GM12878 (cell line): ENCODE measurements around the gene DSE. TPM values are rescaled to one million over a fixed set of nuclear protein-coding genes. Genes with fewer than 3 reads are reported as not detected.

Experiments used
- ATAC-seq: fragments of 200-7000 bp; cut with Tn5 transposase; 3 replicates; pipeline ENCODE4 v1.9.1; 2020; ENCODE audit warnings: mild to moderate bottlenecking, moderate library complexity
- BruUV-seq: library from RNA; stranded (reverse); fragments of 400-500 nt; replicated peaks from 2 replicates; lab custom pipeline; 2021; lab: Mats Ljungman, UMichigan
- CTCF ChIA-PET: fragments of 300-600 bp; sonication (Branson Sonifier 250); formaldehyde crosslinking; extraction: SDS; loops from one replicate; lab custom pipeline; 2021; ENCODE audit warnings: inconsistent platforms; lab: Yijun Ruan, JAX
- POLR2A ChIA-PET: fragments of 350-600 bp; formaldehyde crosslinking; extraction: SDS; loops from one replicate; lab custom pipeline; 2021; ENCODE audit warnings: inconsistent platforms; lab: Charles Lee
- RAD21 ChIA-PET: fragments of 300-600 bp; sonication (Branson Sonifier 250); formaldehyde crosslinking; loops from one replicate; lab custom pipeline; 2023; ENCODE audit warnings: antibody characterized with exemption; ENCODE audit not compliant: unreplicated experiment; lab: Charles Lee
- SMC1A ChIA-PET: fragments of 300-600 bp; sonication (Branson Sonifier 250); formaldehyde crosslinking; loops from one replicate; lab custom pipeline; 2023; ENCODE audit not compliant: unreplicated experiment, uncharacterized antibody; lab: Charles Lee
- DNase-seq: peaks from one replicate; pipeline ENCODE4 v3.0.0-alpha.2; 2011; ENCODE audit warnings: low read depth, low spot score
- FAIRE-seq: peaks from 3 replicates; lab custom pipeline; 2011; peaks lifted over from hg19 to GRCh38; lab: Jason Lieb, UNC
- H2AFZ ChIP-seq: 2 replicates; pipeline ENCODE4 v1.6.0; 2011; ENCODE audit warnings: low read depth, low read length, control low read depth; ENCODE audit not compliant: control insufficient read depth
- H3K27ac ChIP-seq: 2 replicates; pipeline ENCODE4 v1.5.1; 2011; ENCODE audit warnings: control low read depth; ENCODE audit not compliant: control insufficient read depth, insufficient read depth
- H3K27me3 ChIP-seq, 2 experiments: replicated peaks in 1 of 2; 2 replicates each; pipeline versions ENCODE4 v1.6.0 to v1.6.1; 2011; ENCODE audit warnings: low read length in 1 of 2; ENCODE audit not compliant: control insufficient read depth in 2 of 2, insufficient read depth in 2 of 2
- H3K36me3 ChIP-seq, 2 experiments: 2 replicates each; pipeline ENCODE4 v1.5.1; 2011; ENCODE audit warnings: low read length in 1 of 2; ENCODE audit not compliant: control insufficient read depth in 2 of 2, insufficient read depth in 2 of 2
- H3K4me1 ChIP-seq: 2 replicates; pipeline ENCODE4 v1.6.1; 2011; ENCODE audit warnings: mild to moderate bottlenecking, low read length, moderate library complexity, mixed read lengths; ENCODE audit not compliant: control insufficient read depth, insufficient read depth
- H3K4me2 ChIP-seq: 2 replicates; pipeline ENCODE4 v1.6.0; 2011; ENCODE audit warnings: control low read depth; ENCODE audit not compliant: control insufficient read depth, insufficient read depth
- H3K4me3 ChIP-seq: fragments of 200-600 bp; sonication (generic); 2 replicates; pipeline ENCODE4 v1.5.1; 2016
- H3K79me2 ChIP-seq: 2 replicates; pipeline ENCODE4 v1.6.0; 2011; ENCODE audit warnings: low read length; ENCODE audit not compliant: control insufficient read depth, insufficient read depth
- H3K9ac ChIP-seq: 2 replicates; pipeline ENCODE4 v1.8.0; 2011; ENCODE audit warnings: low read length, control low read depth, mixed read lengths; ENCODE audit not compliant: control insufficient read depth, insufficient read depth
- H3K9me3 ChIP-seq: replicated peaks from 3 replicates; pipeline ENCODE4 v1.5.1; 2011; ENCODE audit warnings: mild to moderate bottlenecking, low read length; ENCODE audit not compliant: control insufficient read depth, insufficient read depth
- H4K20me1 ChIP-seq: 2 replicates; pipeline ENCODE4 v1.6.0; 2011; ENCODE audit not compliant: control insufficient read depth, insufficient read depth
- BRCA1 ChIP-seq: IDR thresholded peaks from 2 replicates; pipeline ENCODE4 v1.6.1; 2011; ENCODE audit warnings: low read depth, low read length, improper control_type of control experiment
- IKZF1 ChIP-seq: fragments of 450-650 bp; conservative IDR thresholded peaks from 2 replicates; pipeline ENCODE4 v1.6.1; 2017; ENCODE audit warnings: antibody characterized with exemption, mild to moderate bottlenecking
- KDM1A ChIP-seq: fragments of 200-600 bp; sonication (generic); IDR thresholded peaks from 2 replicates; pipeline ENCODE4 v1.6.1; 2016; ENCODE audit warnings: borderline replicate concordance
- POLR2AphosphoS2 ChIP-seq: IDR thresholded peaks from 2 replicates; pipeline ENCODE4 v1.6.1; 2011; ENCODE audit warnings: low read depth, mild to moderate bottlenecking, low read length, improper control_type of control experiment, moderate library complexity
- RCOR1 ChIP-seq: conservative IDR thresholded peaks from 2 replicates; pipeline ENCODE4 v1.6.1; 2012; ENCODE audit warnings: low read depth, low read length, improper control_type of control experiment
- SREBF2 ChIP-seq: IDR thresholded peaks from 2 replicates; pipeline ENCODE4 v1.6.1; 2012; ENCODE audit warnings: mild to moderate bottlenecking, low read length
- STAT1 ChIP-seq: fragments of 450-650 bp; conservative IDR thresholded peaks from 2 replicates; pipeline ENCODE4 v1.6.1; 2014; ENCODE audit warnings: antibody characterized with exemption, mild to moderate bottlenecking
- YY1 ChIP-seq: IDR thresholded peaks from 2 replicates; pipeline ENCODE4 v1.6.1; 2011; ENCODE audit warnings: low read depth, mild to moderate bottlenecking, low read length
- ZNF217 ChIP-seq: fragments of 450-650 bp; IDR thresholded peaks from 2 replicates; pipeline ENCODE4 v1.6.1; 2017; ENCODE audit warnings: antibody characterized with exemption, mild to moderate bottlenecking
- WGBS: methylation state at CpG from one replicate; pipeline ENCODE4 v1.1.6; 2016; ENCODE audit warnings: low lambda C conversion rate; ENCODE audit not compliant: insufficient replicate concordance, insufficient coverage; ENCODE audit errors: missing lambda C conversion rate; 5-methylcytosine and 5-hydroxymethylcytosine counted together
- in situ Hi-C: fragments of 300-500 bp; cut with MboI; formaldehyde crosslinking; loops from 9 replicates; pipeline ENCODE4 v1.14.3; 2018; ENCODE audit warnings: mixed read lengths
- intact Hi-C: fragments of 100-400 bp; cut with micrococcal nuclease; formaldehyde crosslinking; loops from one replicate; pipeline ENCODE4 v1.14.2; 2022; ENCODE audit not compliant: unreplicated experiment
- polyA plus RNA-seq, 11 experiments: library from polyadenylated mRNA; depleted of rRNA in 4 of 11; unstranded in 6 of 11; stranded (reverse) in 5 of 11; fragments of >200 nt; fragmentation: Nextera tagmentation in 4 of 11; fragmentation: Illumina TruSeq in 1 of 11; extraction: Ambion mirVana in 4 of 11; extraction: Trizol in 1 of 11; gene quantifications; 1 replicate in 1 of 11; 2 replicates in 10 of 11; pipeline versions ENCODE4 v1.2.1 to v1.2.3, GENCODE V29; 2011 to 2016; ENCODE audit warnings: inconsistent platforms in 2 of 11, missing spikeins in 2 of 11, low read depth in 1 of 11
- total RNA-seq, 4 experiments: library from RNA; depleted of rRNA in 3 of 4; stranded (reverse); fragments of >200 nt in 3 of 4; fragmentation: Illumina TruSeq in 1 of 4; extraction: Trizol in 1 of 4; gene quantifications; 2 replicates each; pipeline versions ENCODE4 v1.2.1 to v1.2.3, GENCODE V29; 2013 to 2021
- TF ChIP-seq, protein P1 (sequence below): fragments of 450-650 bp; IDR thresholded peaks from 2 replicates; pipeline ENCODE4 v1.6.1; 2016; ENCODE audit warnings: mild to moderate bottlenecking
- TF ChIP-seq, protein P2 (sequence below): fragments of 450-650 bp; conservative IDR thresholded peaks from 2 replicates; pipeline ENCODE4 v1.6.1; 2017; ENCODE audit warnings: mild to moderate bottlenecking, moderate library complexity
- TF ChIP-seq, protein P3 (sequence below): IDR thresholded peaks from 2 replicates; pipeline ENCODE4 v1.6.1; 2012; ENCODE audit warnings: improper control_type of control experiment, low read depth, low read length; ENCODE audit not compliant: insufficient replicate concordance
- TF ChIP-seq, protein P4 (sequence below): fragments of 150-350 bp; IDR thresholded peaks from 2 replicates; pipeline ENCODE4 v1.6.1; 2014; ENCODE audit warnings: mild to moderate bottlenecking, low read depth, low read length

Gene DSE
- total and polyA plus RNA-seq, 10 of the 15 experiments (the other 5 are each of a cell fraction or from before 2014, with no cell fraction given), result 12.6 to 76.4 (median 43.0) TPM

DNA sequence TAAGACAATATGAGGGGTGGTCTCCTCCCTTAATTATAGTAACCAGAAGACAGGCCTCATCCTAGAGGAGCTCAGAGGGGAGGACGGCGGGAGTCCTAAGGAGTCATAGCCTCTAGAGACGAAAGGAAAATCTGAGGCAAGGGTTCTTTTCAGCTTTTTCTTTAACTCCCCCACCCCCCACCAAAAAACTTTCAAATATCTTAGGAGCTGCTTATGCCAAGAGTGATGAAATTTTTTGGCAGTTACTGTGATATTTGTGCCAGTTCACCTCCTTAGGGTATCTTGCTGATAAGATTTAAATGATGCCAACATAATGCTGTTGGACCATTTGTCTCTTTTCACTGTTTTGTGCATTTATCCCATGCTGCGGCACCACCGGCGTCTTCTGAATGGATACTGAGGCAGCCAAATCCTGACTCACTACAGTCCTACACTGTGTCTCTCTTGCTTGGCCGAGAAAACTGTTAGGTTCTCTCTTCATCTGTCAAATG, 44.5 kb upstream of the DSE start (continued):
- TF ChIP-seq, protein P1, sequence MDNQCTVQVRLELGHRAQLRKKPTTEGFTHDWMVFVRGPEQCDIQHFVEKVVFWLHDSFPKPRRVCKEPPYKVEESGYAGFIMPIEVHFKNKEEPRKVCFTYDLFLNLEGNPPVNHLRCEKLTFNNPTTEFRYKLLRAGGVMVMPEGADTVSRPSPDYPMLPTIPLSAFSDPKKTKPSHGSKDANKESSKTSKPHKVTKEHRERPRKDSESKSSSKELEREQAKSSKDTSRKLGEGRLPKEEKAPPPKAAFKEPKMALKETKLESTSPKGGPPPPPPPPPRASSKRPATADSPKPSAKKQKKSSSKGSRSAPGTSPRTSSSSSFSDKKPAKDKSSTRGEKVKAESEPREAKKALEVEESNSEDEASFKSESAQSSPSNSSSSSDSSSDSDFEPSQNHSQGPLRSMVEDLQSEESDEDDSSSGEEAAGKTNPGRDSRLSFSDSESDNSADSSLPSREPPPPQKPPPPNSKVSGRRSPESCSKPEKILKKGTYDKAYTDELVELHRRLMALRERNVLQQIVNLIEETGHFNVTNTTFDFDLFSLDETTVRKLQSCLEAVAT, result no peak
- no peak for TF ChIP-seq RCOR1

DNA sequence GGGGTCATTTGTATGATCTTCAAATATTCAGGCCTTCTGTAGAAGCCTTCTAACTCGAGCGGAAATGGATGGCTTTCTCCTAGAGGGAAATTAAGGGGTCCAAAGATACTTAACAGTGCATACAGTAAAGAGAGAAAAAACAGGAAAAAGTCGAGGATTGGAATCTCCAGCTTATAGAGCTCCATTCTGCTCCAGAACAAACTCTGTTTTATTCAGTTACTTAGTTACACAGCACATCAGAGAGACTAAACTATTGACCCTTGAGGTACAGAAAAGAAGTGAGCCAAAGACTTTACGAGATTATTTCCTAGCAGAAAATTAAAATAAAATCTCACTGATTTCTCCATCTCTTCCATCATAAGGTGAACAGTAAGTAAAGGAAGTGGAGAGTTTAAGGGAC, 43.8 kb upstream of the DSE start:
- WGBS, result 43% methylated on average over 4 of the region's 4 CpGs
- no peak overlapping the region for H3K4me2 ChIP-seq
- no peaks in the 10 kb centered on the region for H3K36me3 ChIP-seq
- H3K4me1 ChIP-seq, result no peaks in the 10 kb centered on the region
- no peaks in the 10 kb centered on the region for H3K27me3 ChIP-seq
- POLR2A ChIA-PET, result no interaction called here
- no TSS peak for BruUV-seq
- no peak for DNase-seq
- CTCF ChIA-PET, result interaction anchor here (1.1 kb wide), 1 partner anchor 58 kb away, joined by 3 read pairs; no protein-coding TSS in a partner anchor
- no peak for ATAC-seq
- SMC1A ChIA-PET, result interaction anchor here (1.0 to 1.3 kb wide), 2 partner anchors 23 to 25 kb away, joined by 3 read pairs; no protein-coding TSS in a partner anchor
- H3K27ac ChIP-seq, result no peak overlapping the region
- H2AFZ ChIP-seq, result no peak overlapping the region
- no peaks in the 10 kb centered on the region for H4K20me1 ChIP-seq
- H3K9me3 ChIP-seq, result no peaks in the 10 kb centered on the region
- H3K79me2 ChIP-seq, result no peaks in the 10 kb centered on the region
- RAD21 ChIA-PET, result no interaction called here
- no peak overlapping the region for H3K4me3 ChIP-seq
- intact Hi-C loops, result no loop called here
- in situ Hi-C loops, result no loop called here
- no peak for FAIRE-seq
- H3K9ac ChIP-seq, result no peak overlapping the region
- TF ChIP-seq IKZF1 (no peak), KDM1A (no peak), ZNF217 (no peak), SREBF2 (no peak), BRCA1 (no peak), YY1 (no peak), STAT1 (no peak), POLR2AphosphoS2 (no peak)
- TF ChIP-seq, protein P2, sequence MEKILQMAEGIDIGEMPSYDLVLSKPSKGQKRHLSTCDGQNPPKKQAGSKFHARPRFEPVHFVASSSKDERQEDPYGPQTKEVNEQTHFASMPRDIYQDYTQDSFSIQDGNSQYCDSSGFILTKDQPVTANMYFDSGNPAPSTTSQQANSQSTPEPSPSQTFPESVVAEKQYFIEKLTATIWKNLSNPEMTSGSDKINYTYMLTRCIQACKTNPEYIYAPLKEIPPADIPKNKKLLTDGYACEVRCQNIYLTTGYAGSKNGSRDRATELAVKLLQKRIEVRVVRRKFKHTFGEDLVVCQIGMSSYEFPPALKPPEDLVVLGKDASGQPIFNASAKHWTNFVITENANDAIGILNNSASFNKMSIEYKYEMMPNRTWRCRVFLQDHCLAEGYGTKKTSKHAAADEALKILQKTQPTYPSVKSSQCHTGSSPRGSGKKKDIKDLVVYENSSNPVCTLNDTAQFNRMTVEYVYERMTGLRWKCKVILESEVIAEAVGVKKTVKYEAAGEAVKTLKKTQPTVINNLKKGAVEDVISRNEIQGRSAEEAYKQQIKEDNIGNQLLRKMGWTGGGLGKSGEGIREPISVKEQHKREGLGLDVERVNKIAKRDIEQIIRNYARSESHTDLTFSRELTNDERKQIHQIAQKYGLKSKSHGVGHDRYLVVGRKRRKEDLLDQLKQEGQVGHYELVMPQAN, result no peak
- TF ChIP-seq, protein P3, sequence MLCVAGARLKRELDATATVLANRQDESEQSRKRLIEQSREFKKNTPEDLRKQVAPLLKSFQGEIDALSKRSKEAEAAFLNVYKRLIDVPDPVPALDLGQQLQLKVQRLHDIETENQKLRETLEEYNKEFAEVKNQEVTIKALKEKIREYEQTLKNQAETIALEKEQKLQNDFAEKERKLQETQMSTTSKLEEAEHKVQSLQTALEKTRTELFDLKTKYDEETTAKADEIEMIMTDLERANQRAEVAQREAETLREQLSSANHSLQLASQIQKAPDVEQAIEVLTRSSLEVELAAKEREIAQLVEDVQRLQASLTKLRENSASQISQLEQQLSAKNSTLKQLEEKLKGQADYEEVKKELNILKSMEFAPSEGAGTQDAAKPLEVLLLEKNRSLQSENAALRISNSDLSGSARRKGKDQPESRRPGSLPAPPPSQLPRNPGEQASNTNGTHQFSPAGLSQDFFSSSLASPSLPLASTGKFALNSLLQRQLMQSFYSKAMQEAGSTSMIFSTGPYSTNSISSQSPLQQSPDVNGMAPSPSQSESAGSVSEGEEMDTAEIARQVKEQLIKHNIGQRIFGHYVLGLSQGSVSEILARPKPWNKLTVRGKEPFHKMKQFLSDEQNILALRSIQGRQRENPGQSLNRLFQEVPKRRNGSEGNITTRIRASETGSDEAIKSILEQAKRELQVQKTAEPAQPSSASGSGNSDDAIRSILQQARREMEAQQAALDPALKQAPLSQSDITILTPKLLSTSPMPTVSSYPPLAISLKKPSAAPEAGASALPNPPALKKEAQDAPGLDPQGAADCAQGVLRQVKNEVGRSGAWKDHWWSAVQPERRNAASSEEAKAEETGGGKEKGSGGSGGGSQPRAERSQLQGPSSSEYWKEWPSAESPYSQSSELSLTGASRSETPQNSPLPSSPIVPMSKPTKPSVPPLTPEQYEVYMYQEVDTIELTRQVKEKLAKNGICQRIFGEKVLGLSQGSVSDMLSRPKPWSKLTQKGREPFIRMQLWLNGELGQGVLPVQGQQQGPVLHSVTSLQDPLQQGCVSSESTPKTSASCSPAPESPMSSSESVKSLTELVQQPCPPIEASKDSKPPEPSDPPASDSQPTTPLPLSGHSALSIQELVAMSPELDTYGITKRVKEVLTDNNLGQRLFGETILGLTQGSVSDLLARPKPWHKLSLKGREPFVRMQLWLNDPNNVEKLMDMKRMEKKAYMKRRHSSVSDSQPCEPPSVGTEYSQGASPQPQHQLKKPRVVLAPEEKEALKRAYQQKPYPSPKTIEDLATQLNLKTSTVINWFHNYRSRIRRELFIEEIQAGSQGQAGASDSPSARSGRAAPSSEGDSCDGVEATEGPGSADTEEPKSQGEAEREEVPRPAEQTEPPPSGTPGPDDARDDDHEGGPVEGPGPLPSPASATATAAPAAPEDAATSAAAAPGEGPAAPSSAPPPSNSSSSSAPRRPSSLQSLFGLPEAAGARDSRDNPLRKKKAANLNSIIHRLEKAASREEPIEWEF, result no peak
- TF ChIP-seq, protein P4, sequence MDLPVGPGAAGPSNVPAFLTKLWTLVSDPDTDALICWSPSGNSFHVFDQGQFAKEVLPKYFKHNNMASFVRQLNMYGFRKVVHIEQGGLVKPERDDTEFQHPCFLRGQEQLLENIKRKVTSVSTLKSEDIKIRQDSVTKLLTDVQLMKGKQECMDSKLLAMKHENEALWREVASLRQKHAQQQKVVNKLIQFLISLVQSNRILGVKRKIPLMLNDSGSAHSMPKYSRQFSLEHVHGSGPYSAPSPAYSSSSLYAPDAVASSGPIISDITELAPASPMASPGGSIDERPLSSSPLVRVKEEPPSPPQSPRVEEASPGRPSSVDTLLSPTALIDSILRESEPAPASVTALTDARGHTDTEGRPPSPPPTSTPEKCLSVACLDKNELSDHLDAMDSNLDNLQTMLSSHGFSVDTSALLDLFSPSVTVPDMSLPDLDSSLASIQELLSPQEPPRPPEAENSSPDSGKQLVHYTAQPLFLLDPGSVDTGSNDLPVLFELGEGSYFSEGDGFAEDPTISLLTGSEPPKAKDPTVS, result no peak
